GM19351 (cell line): ENCODE measurements around the gene FBXL19.
"Not testable (repeated sequence)": the region's sequence is repeated elsewhere in the genome, so short reads cannot be mapped to it uniquely, and the experiment has no call there.

Experiments
- ATAC-seq: cut with Tn5 transposase; IDR thresholded peaks from one replicate; pipeline ENCODE4 v1.9.1; 2021; ENCODE audit warnings: mild to moderate bottlenecking, moderate library complexity; ENCODE audit not compliant: unreplicated experiment

FBXL19 gene

DNA sequence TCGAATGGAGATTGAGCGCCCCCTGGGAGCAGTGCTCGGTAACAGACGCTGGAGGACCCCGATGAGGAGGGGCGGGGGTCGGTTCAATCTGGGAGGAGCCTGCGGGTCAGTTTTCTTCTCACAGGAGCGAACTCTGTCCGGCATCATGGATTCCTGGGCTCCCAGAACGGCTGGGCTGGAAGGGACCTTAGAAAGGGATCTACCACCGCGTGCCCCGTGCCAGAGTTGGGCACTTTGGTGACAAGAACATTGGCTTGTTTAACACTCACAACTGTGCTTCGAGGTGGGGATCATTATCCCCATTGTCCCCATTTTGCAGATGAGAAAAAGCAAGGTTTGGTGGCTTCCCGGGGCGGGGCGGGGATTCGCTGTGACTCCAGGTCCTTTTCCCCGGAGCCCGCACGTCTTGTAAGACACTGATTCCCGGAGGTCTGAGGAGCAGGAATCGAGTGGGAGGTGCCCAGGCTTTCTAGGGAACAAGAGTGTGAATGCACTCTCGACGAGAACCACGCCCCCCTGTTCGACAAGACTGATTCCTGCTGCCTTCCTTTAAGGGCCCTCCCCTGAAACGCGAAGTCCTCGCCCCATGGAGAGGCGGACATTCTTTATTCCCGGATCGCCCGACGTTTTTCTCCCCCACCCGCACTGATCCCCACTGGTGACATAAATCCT lies 1.5 kb upstream of the FBXL19 start:
- ATAC-seq: no peak

DNA sequence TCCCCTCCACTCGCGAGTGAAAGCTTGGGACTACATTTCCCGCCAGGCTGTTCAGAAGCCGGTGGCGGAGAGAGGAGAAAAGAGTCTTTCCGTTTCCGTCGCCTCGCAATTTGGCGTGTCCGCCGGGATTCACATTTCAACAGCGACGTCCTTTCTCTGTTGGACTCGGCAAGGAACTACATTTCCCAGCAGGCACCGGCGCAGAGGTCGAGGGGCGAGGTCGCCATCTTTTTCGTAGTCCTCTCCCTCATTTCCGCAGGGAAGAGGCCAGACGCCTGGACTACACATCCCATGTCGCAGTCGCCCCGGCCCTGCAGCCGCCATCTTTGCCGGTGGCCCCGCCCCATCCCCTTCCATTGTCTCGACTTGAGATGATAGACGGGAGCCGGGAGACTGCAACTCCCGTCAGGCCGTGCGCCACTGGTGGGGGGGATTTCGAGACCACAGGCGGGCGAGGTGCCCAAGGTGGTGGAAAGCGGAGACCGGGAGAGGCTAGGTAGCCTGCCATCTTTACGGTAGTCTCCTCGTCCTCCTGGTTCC lies 882 bp upstream of the FBXL19 start:
- peak; percentile 73 for ATAC-seq

- peak; percentile 56 for ATAC-seq
Observed at GRCh38 chr16:30922960-30923535, 324 bp upstream of the FBXL19 start.

- no peak for ATAC-seq
Observed at GRCh38 chr16:30924076-30924912, 922 bp downstream of the FBXL19 start.

DNA sequence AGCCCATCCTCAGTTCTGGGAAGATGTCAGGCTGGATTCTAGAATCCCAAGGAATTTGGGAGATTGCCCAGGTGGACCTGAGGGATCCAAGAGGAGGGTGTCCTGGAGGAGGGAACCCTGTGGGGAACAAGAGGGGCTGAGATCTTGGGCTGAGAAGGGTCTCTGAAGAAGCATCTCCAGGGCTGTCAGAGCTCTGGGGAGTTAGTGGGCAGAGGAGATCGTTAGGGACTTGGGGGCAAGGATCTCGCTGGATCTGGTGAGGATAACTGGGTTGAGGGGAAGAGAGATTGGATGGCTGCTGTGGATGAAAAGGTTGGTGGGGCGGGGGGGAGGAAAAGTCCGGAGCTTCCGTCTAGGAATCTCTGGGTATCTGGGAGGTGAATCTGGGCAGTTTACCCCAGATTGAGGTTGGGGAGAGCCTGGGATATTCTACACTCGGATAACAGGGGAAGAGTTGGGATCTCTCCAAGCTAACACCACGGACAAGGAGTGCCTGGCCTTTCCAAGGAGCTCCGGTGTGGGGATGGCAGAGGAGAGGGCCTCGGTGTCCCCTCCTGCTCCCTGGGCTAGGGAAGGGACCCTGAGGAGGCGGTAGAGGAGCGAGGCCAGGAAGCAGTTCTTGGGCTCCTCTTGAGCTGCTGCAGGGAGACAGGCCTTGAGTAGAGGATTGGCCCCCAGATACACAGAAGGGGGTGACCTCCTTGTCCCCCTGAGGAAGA lies 1.7 kb downstream of the FBXL19 start:
- ATAC-seq: no peak

DNA sequence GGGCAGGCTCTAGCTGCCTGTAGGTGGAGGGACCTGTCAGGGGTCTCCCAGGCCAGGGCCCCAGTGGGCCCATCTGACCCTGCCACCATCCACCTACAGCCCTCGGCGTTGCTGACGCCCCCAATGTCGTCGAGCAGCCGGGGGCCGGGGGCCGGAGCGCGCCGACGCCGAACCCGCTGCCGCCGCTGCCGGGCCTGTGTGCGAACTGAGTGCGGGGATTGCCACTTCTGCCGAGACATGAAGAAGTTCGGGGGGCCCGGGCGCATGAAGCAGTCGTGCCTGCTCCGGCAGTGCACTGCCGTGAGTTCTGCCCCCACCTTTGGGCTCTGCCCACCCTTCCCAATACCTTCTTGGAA lies 2.2 kb downstream of the FBXL19 start:
- no peak for ATAC-seq

DNA sequence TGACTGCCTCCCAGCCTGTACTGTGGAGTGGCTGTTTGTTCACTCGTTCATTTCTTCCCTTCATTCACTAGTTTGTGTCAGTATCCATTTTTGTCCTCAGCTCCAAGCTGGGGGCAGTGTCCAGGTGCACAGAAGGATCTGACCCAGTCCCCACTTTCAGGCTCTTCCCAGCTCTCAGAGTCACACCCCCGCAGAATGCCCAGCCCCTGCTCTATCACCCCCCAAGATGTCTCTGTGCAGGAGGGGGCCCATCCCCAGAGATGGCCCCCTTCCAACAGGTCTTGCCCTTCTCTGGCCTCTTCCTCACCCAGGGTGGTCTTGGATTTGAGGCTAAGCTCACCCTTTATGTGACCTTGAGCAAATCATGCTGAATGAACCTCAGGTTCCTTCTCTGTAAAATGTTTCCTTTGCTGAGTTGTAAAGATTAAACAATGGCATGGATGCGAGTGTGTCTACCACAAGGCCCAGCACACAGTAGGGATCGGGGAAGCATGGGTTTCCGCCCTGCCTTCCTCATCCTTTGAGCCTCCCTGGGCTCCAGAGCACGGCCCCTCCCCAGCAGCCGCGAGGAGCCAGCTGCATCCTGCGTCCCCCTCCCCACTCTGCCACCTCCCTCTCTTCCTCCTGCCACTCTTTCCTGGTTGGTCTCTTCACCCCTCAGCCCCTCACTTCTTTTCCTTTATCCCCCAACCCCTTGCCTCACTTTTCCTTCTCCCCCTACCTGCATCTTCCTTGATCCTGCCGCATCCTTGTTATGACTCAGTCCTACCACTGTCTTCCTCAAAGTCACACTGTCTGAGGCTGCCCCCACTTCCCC lies 2.8 kb downstream of the FBXL19 start:
- ATAC-seq: no peak

DNA sequence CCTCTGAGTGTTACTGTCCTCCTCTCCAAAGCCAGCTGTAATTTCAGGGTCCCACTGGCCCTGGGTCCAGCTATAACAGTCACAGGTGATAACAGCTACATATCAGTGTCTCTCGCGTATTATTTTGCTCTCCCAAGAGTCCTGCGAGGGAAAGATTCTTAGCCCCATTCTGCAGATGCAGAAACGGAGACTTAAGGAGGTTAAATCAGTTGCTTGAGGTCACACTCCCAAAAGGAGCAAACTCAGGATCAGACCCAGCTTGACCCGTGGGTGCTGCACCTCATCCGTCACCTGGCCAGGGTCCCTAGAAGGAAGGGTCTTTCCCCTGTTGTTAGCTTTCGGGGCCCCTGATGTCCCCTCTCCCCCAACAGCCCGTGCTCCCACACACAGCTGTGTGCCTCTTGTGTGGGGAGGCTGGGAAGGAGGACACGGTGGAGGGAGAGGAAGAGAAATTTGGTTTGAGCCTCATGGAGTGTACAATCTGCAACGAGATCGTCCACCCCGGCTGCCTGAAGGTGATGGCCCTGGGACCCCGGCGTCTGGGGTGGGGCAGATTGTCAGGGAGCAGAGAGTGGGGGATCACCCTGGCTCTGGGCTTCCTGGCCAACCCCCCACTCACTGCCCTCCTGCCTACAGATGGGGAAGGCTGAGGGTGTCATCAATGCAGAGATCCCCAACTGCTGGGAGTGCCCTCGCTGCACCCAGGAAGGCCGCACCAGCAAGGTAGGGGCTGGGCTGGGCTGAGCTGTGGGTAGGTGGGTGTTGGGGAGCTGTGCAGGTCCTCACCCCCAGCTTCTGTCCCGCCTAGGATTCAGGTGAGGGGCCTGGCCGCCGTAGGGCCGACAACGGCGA lies 3.8 kb downstream of the FBXL19 start:
- no peak for ATAC-seq

- no peak for ATAC-seq
Observed at GRCh38 chr16:30927789-30928378, 4.5 kb downstream of the FBXL19 start.

DNA sequence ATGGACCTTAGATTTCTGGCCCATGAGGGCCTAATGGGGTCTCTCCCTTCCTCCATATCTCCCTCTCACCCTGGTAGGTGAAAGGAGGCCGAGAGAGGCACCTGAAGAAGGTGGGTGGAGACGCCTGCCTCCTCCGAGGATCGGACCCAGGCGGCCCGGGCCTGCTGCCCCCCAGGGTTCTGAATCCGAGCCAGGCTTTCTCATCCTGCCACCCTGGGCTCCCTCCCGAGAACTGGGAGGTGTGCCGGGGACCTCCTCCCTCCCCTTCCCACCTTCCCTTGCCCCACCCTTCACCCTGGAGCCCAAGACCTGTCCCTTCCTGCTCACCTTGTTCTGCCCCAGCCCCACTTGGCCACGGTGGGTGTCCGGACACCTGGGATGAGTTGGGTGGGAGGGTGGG lies 5.0 kb downstream of the FBXL19 start:
- no peak for ATAC-seq

DNA sequence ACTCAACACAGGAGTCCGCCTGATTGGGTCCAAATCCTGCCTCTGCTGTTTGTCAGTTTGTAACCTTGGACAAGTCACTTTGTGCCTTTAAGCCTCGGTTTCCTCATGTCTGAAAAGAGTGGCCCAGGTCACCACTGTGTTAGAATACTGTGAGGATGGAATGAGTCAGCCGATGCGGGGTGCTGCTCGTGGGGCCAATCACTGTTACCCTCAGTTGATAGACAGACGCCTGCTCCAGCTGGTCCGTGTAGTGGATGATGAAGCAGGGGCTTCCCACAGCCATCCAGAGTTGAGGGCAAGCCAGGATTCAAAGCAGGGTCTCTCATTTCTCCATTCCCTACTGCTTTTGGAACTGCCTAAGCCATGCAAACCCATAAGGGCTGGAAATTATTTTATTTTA lies 5.8 kb downstream of the FBXL19 start:
- ATAC-seq: no peak

GRCh38 chr16:30930160-30930571 lies 6.8 kb downstream of the FBXL19 start:
- no peak for ATAC-seq

- no peak for ATAC-seq
Observed at GRCh38 chr16:30931068-30931650, 7.8 kb downstream of the FBXL19 start.

- no peak for ATAC-seq
Observed at GRCh38 chr16:30934827-30935557, 11.6 kb downstream of the FBXL19 start.

DNA sequence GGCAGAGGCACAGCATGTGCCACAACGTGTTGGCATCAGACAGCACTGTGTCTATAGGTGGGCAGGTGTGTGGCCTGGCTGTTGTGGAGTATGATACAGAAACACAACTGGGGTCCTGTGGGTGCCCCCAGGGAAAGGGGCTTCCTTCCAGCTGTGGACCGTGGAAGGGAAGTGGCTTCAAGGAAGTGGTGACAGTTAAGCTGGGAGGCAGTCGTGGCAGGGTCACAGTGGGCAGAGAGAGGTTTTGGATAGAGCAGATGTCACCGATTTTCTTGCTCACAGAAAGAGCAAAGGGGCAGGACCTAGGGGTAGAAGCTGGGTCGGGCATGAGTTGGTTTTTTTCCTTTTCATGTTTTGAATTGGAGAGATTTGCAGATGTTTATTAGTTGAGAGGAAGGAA lies 14.3 kb downstream of the FBXL19 start:
- no peak for ATAC-seq

GRCh38 chr16:30939571-30939970 lies 16.2 kb downstream of the FBXL19 start:
- ATAC-seq: not testable (repeated sequence)

GRCh38 chr16:30941600-30942425 lies 18.4 kb downstream of the FBXL19 start:
- peak; percentile 90 for ATAC-seq
